DND-41 (cell line): Measurements from ENCODE around the gene TMEM182.

ENCODE experiments used
- ATAC-seq: fragments of 200-7000 bp; cut with Tn5 transposase; 3 replicates; pipeline ENCODE4 v1.9.1; 2021; ENCODE audit warnings: low read depth; ENCODE audit not compliant: insufficient read depth
- DNase-seq: peaks from one replicate; pipeline ENCODE4 v3.0.0-alpha.2; 2020
- H2AFZ ChIP-seq: 2 replicates; pipeline ENCODE4 v1.6.0; 2012; ENCODE audit warnings: low read depth, low read length
- H3K27ac ChIP-seq: 2 replicates; pipeline ENCODE4 v1.5.1; 2012; ENCODE audit warnings: low read length, inconsistent platforms
- H3K27me3 ChIP-seq: fragments of 200-600 bp; sonication (generic); 2 replicates; pipeline ENCODE4 v1.6.0; 2012; ENCODE audit warnings: low read length, mild to moderate bottlenecking, inconsistent platforms; ENCODE audit not compliant: insufficient read depth, poor library complexity
- H3K36me3 ChIP-seq: 2 replicates; pipeline ENCODE4 v1.5.1; 2012; ENCODE audit warnings: low read length, inconsistent platforms; ENCODE audit not compliant: insufficient read depth
- H3K4me1 ChIP-seq: 2 replicates; pipeline ENCODE4 v1.5.1; 2012; ENCODE audit warnings: mild to moderate bottlenecking, low read length; ENCODE audit not compliant: insufficient read depth
- H3K4me2 ChIP-seq: 2 replicates; pipeline ENCODE4 v1.6.0; 2012; ENCODE audit warnings: mild to moderate bottlenecking, moderate library complexity, low read length, inconsistent platforms; ENCODE audit not compliant: insufficient read depth
- H3K4me3 ChIP-seq, 2 experiments: fragments of 200-600 bp in 1 of 2; shearing (Covaris generic) in 1 of 2; 2 replicates each; pipeline ENCODE4 v1.5.1; 2012 to 2016; ENCODE audit warnings: inconsistent platforms in 2 of 2, low read length in 2 of 2, mild to moderate bottlenecking in 2 of 2, low read depth in 1 of 2, moderate library complexity in 1 of 2
- H3K79me2 ChIP-seq: 2 replicates; pipeline ENCODE4 v1.6.0; 2012; ENCODE audit warnings: low read length, inconsistent platforms; ENCODE audit not compliant: insufficient read depth
- H3K9ac ChIP-seq: 2 replicates; pipeline ENCODE4 v1.6.0; 2012; ENCODE audit warnings: low read depth, mild to moderate bottlenecking, inconsistent platforms, low read length, moderate library complexity
- H3K9me3 ChIP-seq: 2 replicates; pipeline ENCODE4 v1.5.1; 2012; ENCODE audit warnings: low read length, moderate library complexity, mild to moderate bottlenecking, inconsistent platforms; ENCODE audit not compliant: insufficient read depth, severe bottlenecking
- H4K20me1 ChIP-seq: 2 replicates; pipeline ENCODE4 v1.6.0; 2012; ENCODE audit warnings: low read length; ENCODE audit not compliant: insufficient read depth
- EZH2 ChIP-seq: IDR thresholded peaks from 3 replicates; pipeline ENCODE4 v1.6.1; 2012; ENCODE audit warnings: borderline replicate concordance, low read depth, mild to moderate bottlenecking, moderate library complexity, low read length, inconsistent platforms; ENCODE audit not compliant: severe bottlenecking
- TF ChIP-seq, protein P1 (sequence below): IDR thresholded peaks from 2 replicates; pipeline ENCODE4 v1.5.1; 2012; ENCODE audit warnings: borderline replicate concordance, low read length, moderate library complexity, mild to moderate bottlenecking; ENCODE audit not compliant: poor library complexity, severe bottlenecking; ENCODE audit errors: extremely low read depth

The TMEM182 gene

GRCh38 chr2:102782933-102783332 lies 21.1 kb downstream of the TMEM182 start:
- Histone ChIP-seq H3K4me1 (no peaks in the 10 kb centered on the region), H3K4me3 (no peak overlapping the region), H3K9ac (no peak overlapping the region), H4K20me1 (no peaks in the 10 kb centered on the region), H3K27me3 (no peaks in the 10 kb centered on the region), H3K36me3 (no peaks in the 10 kb centered on the region), H3K79me2 (no peaks in the 10 kb centered on the region), H2AFZ (no peak overlapping the region), H3K9me3 (no peaks in the 10 kb centered on the region), H3K27ac (no peak overlapping the region), H3K4me2 (no peak overlapping the region)
- TF ChIP-seq, protein P1, sequence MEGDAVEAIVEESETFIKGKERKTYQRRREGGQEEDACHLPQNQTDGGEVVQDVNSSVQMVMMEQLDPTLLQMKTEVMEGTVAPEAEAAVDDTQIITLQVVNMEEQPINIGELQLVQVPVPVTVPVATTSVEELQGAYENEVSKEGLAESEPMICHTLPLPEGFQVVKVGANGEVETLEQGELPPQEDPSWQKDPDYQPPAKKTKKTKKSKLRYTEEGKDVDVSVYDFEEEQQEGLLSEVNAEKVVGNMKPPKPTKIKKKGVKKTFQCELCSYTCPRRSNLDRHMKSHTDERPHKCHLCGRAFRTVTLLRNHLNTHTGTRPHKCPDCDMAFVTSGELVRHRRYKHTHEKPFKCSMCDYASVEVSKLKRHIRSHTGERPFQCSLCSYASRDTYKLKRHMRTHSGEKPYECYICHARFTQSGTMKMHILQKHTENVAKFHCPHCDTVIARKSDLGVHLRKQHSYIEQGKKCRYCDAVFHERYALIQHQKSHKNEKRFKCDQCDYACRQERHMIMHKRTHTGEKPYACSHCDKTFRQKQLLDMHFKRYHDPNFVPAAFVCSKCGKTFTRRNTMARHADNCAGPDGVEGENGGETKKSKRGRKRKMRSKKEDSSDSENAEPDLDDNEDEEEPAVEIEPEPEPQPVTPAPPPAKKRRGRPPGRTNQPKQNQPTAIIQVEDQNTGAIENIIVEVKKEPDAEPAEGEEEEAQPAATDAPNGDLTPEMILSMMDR: no peak
- TF ChIP-seq EZH2: no peak
- DNase-seq: no peak
- ATAC-seq: no peak

DNA sequence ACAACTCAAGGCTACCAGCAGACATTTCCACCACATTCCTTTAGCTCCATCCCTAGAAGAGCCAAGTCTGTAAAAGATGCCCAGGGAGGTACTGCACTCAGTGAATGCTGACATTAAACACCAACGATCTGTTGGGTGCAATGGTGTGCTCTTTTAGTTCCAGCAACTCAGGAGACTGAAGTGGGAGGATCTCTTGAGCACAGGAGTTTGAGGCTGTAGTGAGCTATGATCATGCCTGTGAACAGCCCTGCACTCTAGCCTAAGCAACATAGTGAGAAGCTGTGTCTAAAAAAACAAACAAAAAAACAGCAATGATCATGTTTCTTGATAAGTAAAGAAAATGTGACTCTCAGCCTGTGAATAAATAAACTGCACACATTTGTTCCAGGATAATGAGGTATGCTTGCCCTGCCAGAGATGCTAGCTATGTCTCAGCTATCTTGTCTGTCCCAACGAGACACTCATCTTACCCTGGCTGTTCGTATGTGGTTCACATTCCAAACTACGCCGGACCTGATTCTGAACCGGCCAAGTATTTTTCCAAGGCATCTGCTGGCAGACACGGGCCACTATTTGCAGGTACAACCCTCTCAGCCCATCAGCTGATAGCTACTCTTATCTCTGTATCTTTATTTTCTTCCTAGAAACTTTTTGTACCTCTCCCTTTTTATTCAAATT lies 21.8 kb downstream of the TMEM182 start:
- Histone ChIP-seq H2AFZ (no peak overlapping the region), H3K4me1 (no peaks in the 10 kb centered on the region), H3K36me3 (no peaks in the 10 kb centered on the region), H3K4me3 (no peak overlapping the region), H3K79me2 (no peaks in the 10 kb centered on the region), H4K20me1 (no peaks in the 10 kb centered on the region), H3K4me2 (no peak overlapping the region), H3K9ac (no peak overlapping the region), H3K27ac (no peak overlapping the region), H3K27me3 (no peaks in the 10 kb centered on the region), H3K9me3 (no peaks in the 10 kb centered on the region)
- TF ChIP-seq EZH2: no peak
- TF ChIP-seq, protein P1: no peak
- no peak for DNase-seq
- ATAC-seq: no peak

DNA sequence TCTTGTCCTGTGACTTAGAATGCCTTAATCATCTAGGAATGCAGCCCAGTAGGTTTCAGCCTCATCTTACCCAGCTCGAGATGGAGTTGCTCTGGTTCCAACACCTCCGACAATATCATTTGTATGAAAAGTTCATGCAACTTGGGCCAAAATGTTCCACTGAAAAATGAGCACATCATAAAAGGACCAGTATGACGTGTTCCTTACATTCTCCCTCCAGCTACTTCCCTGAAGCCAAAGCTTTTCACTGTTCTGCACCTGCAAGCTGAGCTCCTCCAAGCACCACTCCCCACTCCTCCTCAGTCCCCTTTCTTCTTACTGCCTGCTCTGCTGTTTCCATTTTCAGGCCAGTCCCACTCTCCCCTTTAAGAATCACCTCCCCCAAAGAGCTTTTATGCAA lies 23.1 kb downstream of the TMEM182 start:
- Histone ChIP-seq H4K20me1 (no peaks in the 10 kb centered on the region), H3K79me2 (no peaks in the 10 kb centered on the region), H3K4me2 (no peak overlapping the region), H3K9me3 (no peaks in the 10 kb centered on the region), H3K4me1 (no peaks in the 10 kb centered on the region), H3K4me3 (no peak overlapping the region), H3K27ac (no peak overlapping the region), H3K27me3 (no peaks in the 10 kb centered on the region), H3K9ac (no peak overlapping the region), H2AFZ (no peak overlapping the region), H3K36me3 (no peaks in the 10 kb centered on the region)
- TF ChIP-seq, protein P1: no peak
- no peak for TF ChIP-seq EZH2
- DNase-seq: no peak
- ATAC-seq: no peak
